Measurements from ENCODE around the gene CHST13.
"Not testable (repeated sequence)": the region's sequence is repeated elsewhere in the genome, so short reads cannot be mapped to it uniquely, and the experiment has no call there.

CHST13 gene

GRCh38 chr3:126530171-126531050, 6.5 kb downstream of the CHST13 start:
- no peak overlapping the region for H3K4me3 Mint-ChIP-seq
- ATAC-seq (ENCODE audit: low read depth) (no peak), DNase-seq (ENCODE audit: low spot score in 2 of 2) (no peak)
- peaks cover 10% of the 10 kb centered on the region for H3K27me3 Mint-ChIP-seq
- no peaks in the 10 kb centered on the region for H3K4me1 Mint-ChIP-seq
- no peaks in the 10 kb centered on the region for H3K36me3 Mint-ChIP-seq
- no peaks in the 10 kb centered on the region for H3K9me3 Mint-ChIP-seq
- H3K27ac Mint-ChIP-seq, result no peak overlapping the region

- no peak for DNase-seq (ENCODE audit: low spot score in 2 of 2)
- no peaks in the 10 kb centered on the region for H3K36me3 Mint-ChIP-seq
- H3K9me3 Mint-ChIP-seq, result no peaks in the 10 kb centered on the region
- ATAC-seq (ENCODE audit: low read depth), result no peak
- H3K4me3 Mint-ChIP-seq, result no peak overlapping the region
- H3K27ac Mint-ChIP-seq, result no peak overlapping the region
- peaks cover 11% of the 10 kb centered on the region for H3K27me3 Mint-ChIP-seq
- H3K4me1 Mint-ChIP-seq, result no peaks in the 10 kb centered on the region
These were observed 7.0 kb downstream of the CHST13 start for GRCh38 chr3:126531051-126531330.

GRCh38 chr3:126533506-126533905, 9.6 kb downstream of the CHST13 start:
- no peaks in the 10 kb centered on the region for H3K4me1 Mint-ChIP-seq
- H3K36me3 Mint-ChIP-seq, result no peaks in the 10 kb centered on the region
- peaks cover 17% of the 10 kb centered on the region for H3K27me3 Mint-ChIP-seq
- H3K9me3 Mint-ChIP-seq, result no peaks in the 10 kb centered on the region
- H3K27ac Mint-ChIP-seq, result no peak overlapping the region
- ATAC-seq (ENCODE audit: low read depth) (no peak), DNase-seq (ENCODE audit: low spot score in 2 of 2) (no peak)
- H3K4me3 Mint-ChIP-seq, result no peak overlapping the region

GRCh38 chr3:126534716-126535115, 10.8 kb downstream of the CHST13 start:
- H3K9me3 Mint-ChIP-seq; H3K27ac Mint-ChIP-seq; DNase-seq (ENCODE audit: low spot score in 2 of 2); H3K4me1 Mint-ChIP-seq; H3K36me3 Mint-ChIP-seq; ATAC-seq (ENCODE audit: low read depth); H3K4me3 Mint-ChIP-seq: not testable (repeated sequence)
- peaks cover 18% of the 10 kb centered on the region for H3K27me3 Mint-ChIP-seq

- DNase-seq (ENCODE audit: low spot score in 2 of 2) (no peak), ATAC-seq (ENCODE audit: low read depth) (no peak)
- Mint-ChIP-seq H3K4me3 (no peak overlapping the region), H3K27ac (no peak overlapping the region), H3K27me3 (peaks cover 21% of the 10 kb centered on the region), H3K9me3 (no peaks in the 10 kb centered on the region), H3K4me1 (peaks cover 1% of the 10 kb centered on the region), H3K36me3 (no peaks in the 10 kb centered on the region)
These were observed 11.7 kb downstream of the CHST13 start for GRCh38 chr3:126535636-126536035.

GRCh38 chr3:126536126-126536525, 12.2 kb downstream of the CHST13 start:
- Mint-ChIP-seq H3K27me3 (peaks cover 21% of the 10 kb centered on the region), H3K9me3 (no peaks in the 10 kb centered on the region), H3K27ac (no peak overlapping the region), H3K36me3 (no peaks in the 10 kb centered on the region), H3K4me1 (peaks cover 5% of the 10 kb centered on the region), H3K4me3 (no peak overlapping the region)
- DNase-seq (ENCODE audit: low spot score in 2 of 2), result no peak
- no peak for ATAC-seq (ENCODE audit: low read depth)

- H3K27me3 Mint-ChIP-seq, result peaks cover 21% of the 10 kb centered on the region
- no peaks in the 10 kb centered on the region for H3K36me3 Mint-ChIP-seq
- peaks cover 5% of the 10 kb centered on the region for H3K4me1 Mint-ChIP-seq
- no peaks in the 10 kb centered on the region for H3K9me3 Mint-ChIP-seq
- no peak overlapping the region for H3K27ac Mint-ChIP-seq
- no peak overlapping the region for H3K4me3 Mint-ChIP-seq
- DNase-seq (ENCODE audit: low spot score in 2 of 2) (no peak), ATAC-seq (ENCODE audit: low read depth) (no peak)
These were observed 13.3 kb downstream of the CHST13 start for GRCh38 chr3:126537116-126537729.

- Mint-ChIP-seq H3K9me3 (no peaks in the 10 kb centered on the region), H3K27ac (no peak overlapping the region), H3K27me3 (peaks cover 21% of the 10 kb centered on the region), H3K36me3 (no peaks in the 10 kb centered on the region), H3K4me1 (peaks cover 5% of the 10 kb centered on the region), H3K4me3 (no peak overlapping the region)
- ATAC-seq (ENCODE audit: low read depth) (no peak), DNase-seq (ENCODE audit: low spot score in 2 of 2) (no peak)
These were observed 13.9 kb downstream of the CHST13 start for GRCh38 chr3:126537730-126538281.

GRCh38 chr3:126538316-126538715, 14.4 kb downstream of the CHST13 start:
- ATAC-seq (ENCODE audit: low read depth) (no peak), DNase-seq (ENCODE audit: low spot score in 2 of 2) (no peak)
- H3K4me1 Mint-ChIP-seq, result peaks cover 5% of the 10 kb centered on the region
- H3K27ac Mint-ChIP-seq, result no peak overlapping the region
- H3K9me3 Mint-ChIP-seq, result no peaks in the 10 kb centered on the region
- H3K27me3 Mint-ChIP-seq, result peaks cover 21% of the 10 kb centered on the region
- no peaks in the 10 kb centered on the region for H3K36me3 Mint-ChIP-seq
- no peak overlapping the region for H3K4me3 Mint-ChIP-seq

GRCh38 chr3:126538966-126539365, 15.0 kb downstream of the CHST13 start:
- Mint-ChIP-seq H3K4me1 (peaks cover 5% of the 10 kb centered on the region), H3K4me3 (no peak overlapping the region), H3K27me3 (peaks cover 21% of the 10 kb centered on the region), H3K9me3 (no peaks in the 10 kb centered on the region), H3K27ac (no peak overlapping the region), H3K36me3 (no peaks in the 10 kb centered on the region)
- DNase-seq (ENCODE audit: low spot score in 2 of 2), result no peak
- ATAC-seq (ENCODE audit: low read depth), result no peak

- Mint-ChIP-seq H3K27ac (no peak overlapping the region), H3K4me1 (peaks cover 5% of the 10 kb centered on the region), H3K9me3 (no peaks in the 10 kb centered on the region), H3K27me3 (peaks cover 16% of the 10 kb centered on the region), H3K36me3 (no peaks in the 10 kb centered on the region), H3K4me3 (no peak overlapping the region)
- no peak for DNase-seq (ENCODE audit: low spot score in 2 of 2)
- no peak for ATAC-seq (ENCODE audit: low read depth)
These were observed 15.7 kb downstream of the CHST13 start for GRCh38 chr3:126539558-126540250.

GRCh38 chr3:126540342-126540849, 16.4 kb downstream of the CHST13 start:
- ATAC-seq (ENCODE audit: low read depth), result no peak
- DNase-seq (ENCODE audit: low spot score in 2 of 2), result no peak
- Mint-ChIP-seq H3K4me3 (no peak overlapping the region), H3K36me3 (no peaks in the 10 kb centered on the region), H3K9me3 (no peaks in the 10 kb centered on the region), H3K27me3 (peaks cover 14% of the 10 kb centered on the region), H3K4me1 (peaks cover 5% of the 10 kb centered on the region), H3K27ac (no peak overlapping the region)

- DNase-seq (ENCODE audit: low spot score in 2 of 2) (no peak), ATAC-seq (ENCODE audit: low read depth) (no peak)
- Mint-ChIP-seq H3K4me1 (peaks cover 5% of the 10 kb centered on the region), H3K9me3 (no peaks in the 10 kb centered on the region), H3K36me3 (no peaks in the 10 kb centered on the region), H3K27ac (no peak overlapping the region), H3K27me3 (peaks cover 13% of the 10 kb centered on the region), H3K4me3 (no peak overlapping the region)
These were observed 17.1 kb downstream of the CHST13 start for GRCh38 chr3:126540951-126541627.

All from memory B cell (primary cell).